ENCODE measurements around the gene CDC20B.
"Not testable (repeated sequence)": the region's sequence is repeated elsewhere in the genome, so short reads cannot be mapped to it uniquely, and the experiment has no call there.

CDC20B gene

GRCh38 chr5:55160493-55161209, 12.3 kb downstream of the CDC20B start:
- peak; percentile 91 for DNase-seq (ENCODE audit: low read depth)

GRCh38 chr5:55159763-55160492, 13.0 kb downstream of the CDC20B start, which contains the start of gene GPX8:
Gene GPX8, plus strand, starts transcription at chr5:55160171. Its CDS starts 22 bp downstream, at chr5:55160193.
- peak; percentile 77 for DNase-seq (ENCODE audit: low read depth)

GRCh38 chr5:55154873-55155272, 18.1 kb downstream of the CDC20B start:
- DNase-seq (ENCODE audit: low read depth): peak; percentile 44

GRCh38 chr5:55151923-55152842, 20.8 kb downstream of the CDC20B start:
- DNase-seq (ENCODE audit: low read depth): no peak

GRCh38 chr5:55149308-55149795, 23.6 kb downstream of the CDC20B start:
- DNase-seq (ENCODE audit: low read depth): no peak

- DNase-seq (ENCODE audit: low read depth): peak; percentile 32
Measured at GRCh38 chr5:55146543-55147151, 26.3 kb downstream of the CDC20B start.

GRCh38 chr5:55146080-55146479, 26.9 kb downstream of the CDC20B start:
- DNase-seq (ENCODE audit: low read depth): no peak

GRCh38 chr5:55143624-55144023, 29.4 kb downstream of the CDC20B start:
- DNase-seq (ENCODE audit: low read depth): no peak

- DNase-seq (ENCODE audit: low read depth): no peak
Measured at GRCh38 chr5:55141945-55142690, 30.9 kb downstream of the CDC20B start.

- DNase-seq (ENCODE audit: low read depth): no peak
Measured at GRCh38 chr5:55140908-55141665, 31.9 kb downstream of the CDC20B start.

GRCh38 chr5:55136521-55136920, 36.5 kb downstream of the CDC20B start:
- DNase-seq (ENCODE audit: low read depth): no peak

GRCh38 chr5:55134053-55134722, 38.8 kb downstream of the CDC20B start:
- no peak for DNase-seq (ENCODE audit: low read depth)

- no peak for DNase-seq (ENCODE audit: low read depth)
Measured at GRCh38 chr5:55123365-55123764, 49.6 kb downstream of the CDC20B start.

- no peak for DNase-seq (ENCODE audit: low read depth)
Measured at GRCh38 chr5:55114061-55114460, 58.9 kb downstream of the CDC20B start.

GRCh38 chr5:55113327-55113726, 59.6 kb downstream of the CDC20B start:
- DNase-seq (ENCODE audit: low read depth): no peak

GRCh38 chr5:55110217-55110616, 62.8 kb downstream of the CDC20B start:
- DNase-seq (ENCODE audit: low read depth): no peak

GRCh38 chr5:55108661-55109060, 64.3 kb downstream of the CDC20B start:
- DNase-seq (ENCODE audit: low read depth): peak; percentile 23

- DNase-seq (ENCODE audit: low read depth): not testable (repeated sequence)
Measured at GRCh38 chr5:55105976-55106375, 67.0 kb downstream of the CDC20B start.

- no peak for DNase-seq (ENCODE audit: low read depth)
Measured at GRCh38 chr5:55104946-55105701, 67.9 kb downstream of the CDC20B start.

Data from non-pigmented ciliary epithelial cell (primary cell).